GM19438 (cell line): ENCODE data around the gene LRRC4B.
"Not testable (repeated sequence)": the region's sequence is repeated elsewhere in the genome, so short reads cannot be mapped to it uniquely, and the experiment has no call there.

Experiments used
- ATAC-seq: cut with Tn5 transposase; IDR thresholded peaks from one replicate; pipeline ENCODE4 v1.9.1; 2021; ENCODE audit warnings: low read depth; ENCODE audit not compliant: unreplicated experiment

The LRRC4B gene

GRCh38 chr19:50531171-50531612 lies 37.0 kb downstream of the LRRC4B start:
- ATAC-seq = no peak

- not testable (repeated sequence) for ATAC-seq
These were observed 40.2 kb downstream of the LRRC4B start for GRCh38 chr19:50528052-50528451.

GRCh38 chr19:50522881-50523280 lies 45.4 kb downstream of the LRRC4B start:
- ATAC-seq = no peak

- no peak for ATAC-seq
These were observed 47.3 kb downstream of the LRRC4B start for GRCh38 chr19:50520822-50521465.

GRCh38 chr19:50519006-50519575 lies 49.1 kb downstream of the LRRC4B start:
- no peak for ATAC-seq

- no peak for ATAC-seq
These were observed 49.9 kb downstream of the LRRC4B start for GRCh38 chr19:50518091-50519005.

- no peak for ATAC-seq
These were observed 50.5 kb downstream of the LRRC4B start for GRCh38 chr19:50517704-50518075.

GRCh38 chr19:50516964-50517703 lies 51.1 kb downstream of the LRRC4B start:
- no peak for ATAC-seq

- no peak for ATAC-seq
These were observed 51.8 kb downstream of the LRRC4B start for GRCh38 chr19:50516456-50516855.

GRCh38 chr19:50515168-50515561 lies 53.1 kb downstream of the LRRC4B start:
- no peak for ATAC-seq

- no peak for ATAC-seq
These were observed 53.7 kb downstream of the LRRC4B start for GRCh38 chr19:50514346-50515167.

GRCh38 chr19:50513746-50514345 lies 54.4 kb downstream of the LRRC4B start, which contains the start of gene ASPDH:
TSS of gene ASPDH (minus strand) at chr19:50513913. CDS start at chr19:50513823, 90 bp downstream.
- ATAC-seq = no peak

- ATAC-seq = no peak
These were observed 55.1 kb downstream of the LRRC4B start for GRCh38 chr19:50512999-50513745.

- no peak for ATAC-seq
These were observed 55.9 kb downstream of the LRRC4B start for GRCh38 chr19:50512112-50512998.

GRCh38 chr19:50511069-50511822 lies 57.0 kb downstream of the LRRC4B start, which contains the start of gene JOSD2:
TSS of gene JOSD2 (minus strand) at chr19:50511191. CDS start at chr19:50510431, 760 bp downstream.
- ATAC-seq = peak; percentile 83

GRCh38 chr19:50510700-50511068 lies 57.6 kb downstream of the LRRC4B start:
- ATAC-seq = no peak

- no peak for ATAC-seq
These were observed 58.0 kb downstream of the LRRC4B start for GRCh38 chr19:50510121-50510670.
